Erythroblast (primary cell): ENCODE results near the gene SFXN5.
A peak's percentile ranks its signal among the peaks of the same experiment; 100 is the strongest.
"Not testable (repeated sequence)": the region's sequence is repeated elsewhere in the genome, so short reads cannot be mapped to it uniquely, and the experiment has no call there.

ENCODE experiments used
- DNase-seq, 2 experiments: peaks; one replicate each; lab custom pipeline; 2025; lab: John Stamatoyannopoulos, UW
- GATA1 ChIP-seq: IDR thresholded peaks from 2 replicates; pipeline ENCODE4 v1.6.1; 2011; ENCODE audit warnings: low read depth, mild to moderate bottlenecking, control low read depth, low read length, moderate library complexity
- POLR2A ChIP-seq: IDR thresholded peaks from 2 replicates; pipeline ENCODE4 v1.6.1; 2011; ENCODE audit warnings: mild to moderate bottlenecking, low read length

SFXN5 gene

DNA sequence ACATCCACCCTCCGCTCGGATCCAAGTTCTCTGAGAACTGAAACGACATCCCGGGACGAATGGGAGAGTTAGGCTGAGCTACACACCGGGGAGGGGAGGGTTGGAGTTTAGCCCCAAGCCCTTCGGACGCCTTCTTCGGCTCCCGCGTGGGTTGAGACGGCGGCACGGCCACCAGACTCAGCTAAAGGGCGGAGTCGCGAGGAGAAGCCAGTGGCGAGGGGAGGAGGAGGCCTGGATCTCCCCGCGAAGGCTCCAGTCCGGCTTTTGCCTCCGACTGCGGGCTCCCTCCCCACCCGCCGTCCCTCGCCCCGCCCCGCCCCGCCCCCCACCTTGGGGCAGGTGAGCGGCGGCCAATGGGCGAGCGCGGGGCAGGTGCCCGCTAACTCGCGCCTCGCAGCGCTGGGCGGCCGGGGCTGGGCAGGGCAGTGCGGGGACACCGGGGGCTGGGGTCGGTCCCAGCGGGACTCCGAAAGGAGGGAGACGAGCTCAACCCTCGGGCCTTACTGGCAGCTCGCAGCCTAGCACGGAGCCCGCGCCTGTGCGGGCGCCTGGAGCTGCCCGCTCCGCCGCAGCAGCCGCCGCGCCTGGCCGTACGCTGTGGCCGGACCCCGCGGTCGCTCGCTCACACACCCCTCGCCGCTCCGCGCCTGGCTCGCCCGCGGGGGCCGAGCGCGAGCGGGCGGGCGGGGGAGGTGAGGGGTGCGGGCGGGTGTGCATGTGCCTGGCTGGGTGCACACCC is 154.2 kb downstream of the SFXN5 start, which contains the start of gene EMX1:
Gene EMX1 (plus strand): TSS at position 382 of the 739 bp plus-strand sequence. CDS start 334 bp downstream, at position 716.
- peak in 1 of 2 experiments; percentile 12 for DNase-seq

GRCh38 chr2:72916743-72917137 is 154.8 kb downstream of the SFXN5 start:
- DNase-seq = no peak
- TF ChIP-seq GATA1 (no peak), POLR2A (no peak)

More for the DNA sequence above, 154.2 kb downstream of the SFXN5 start, which contains the start of gene EMX1:
- TF ChIP-seq POLR2A (no peak), GATA1 (no peak)

- TF ChIP-seq POLR2A (no peak), GATA1 (no peak)
- peak in 1 of 2 experiments; percentile 24 for DNase-seq
Observed at GRCh38 chr2:72915907-72916742, 155.4 kb downstream of the SFXN5 start.

DNA sequence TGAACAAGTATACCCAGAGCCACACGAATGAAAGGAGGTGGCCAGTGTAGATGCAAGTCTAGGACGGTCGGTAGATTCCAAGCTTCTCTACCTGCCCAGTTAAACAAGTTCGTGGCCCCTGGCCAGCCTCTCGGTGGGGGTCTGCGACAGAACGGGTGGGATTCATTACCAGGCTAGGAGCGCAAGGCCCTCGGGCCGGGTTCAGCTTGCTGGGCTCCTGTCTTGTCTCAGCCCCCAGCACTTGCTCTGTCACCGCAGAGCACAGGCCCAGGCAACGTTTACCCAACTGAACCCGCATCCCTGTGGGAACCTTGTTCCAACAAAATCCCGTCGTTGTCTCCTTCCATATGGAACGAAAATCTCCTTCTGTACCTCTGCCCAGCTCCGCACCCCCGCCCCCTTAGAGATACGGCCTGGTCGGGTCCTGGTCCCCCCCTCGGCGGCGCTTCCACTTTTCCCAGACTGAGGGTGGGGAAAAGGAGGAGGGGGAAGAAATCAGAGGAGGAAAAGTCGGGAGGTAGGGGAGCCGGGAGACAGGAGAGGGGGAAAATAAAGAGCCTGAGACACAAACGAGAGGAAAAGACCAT is 156.1 kb downstream of the SFXN5 start:
- DNase-seq = no peak
- no peak for TF ChIP-seq POLR2A
- no peak for TF ChIP-seq GATA1

DNA sequence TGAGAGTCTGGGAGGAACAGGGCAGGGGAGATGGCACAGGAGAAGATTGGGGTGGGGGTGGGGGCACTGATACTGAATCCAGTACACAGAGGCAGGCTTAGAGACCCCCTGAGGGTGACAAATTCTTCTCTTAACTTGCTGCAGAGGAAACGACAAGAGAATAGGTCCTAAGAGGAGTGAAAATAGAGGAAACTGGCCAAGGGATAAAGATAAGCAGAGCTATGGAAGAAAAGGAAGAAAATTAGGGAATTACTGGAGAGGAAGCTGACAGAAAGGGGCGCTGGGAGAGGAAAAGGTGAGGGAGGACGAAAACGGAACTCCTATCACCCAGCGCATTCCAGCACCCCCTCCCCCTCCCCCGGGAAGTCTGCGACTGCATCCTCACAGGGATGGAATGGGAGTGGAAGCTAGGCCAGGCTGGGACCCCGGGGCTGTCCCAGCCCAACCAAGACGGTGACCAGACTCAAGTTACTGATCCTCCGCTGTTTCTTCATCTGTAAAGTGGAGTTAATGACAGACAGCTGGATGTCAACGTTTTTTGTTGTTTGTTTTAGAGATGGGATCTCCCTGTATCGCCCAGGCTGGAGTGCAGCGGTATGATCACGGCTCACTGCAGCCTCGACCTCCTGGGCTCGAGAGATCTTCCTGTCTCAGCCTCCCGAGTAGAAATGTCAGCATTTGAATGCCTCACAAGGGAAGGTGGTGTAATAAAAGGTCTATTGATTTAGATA is 156.8 kb downstream of the SFXN5 start:
- DNase-seq = no peak
- TF ChIP-seq GATA1 = no peak
- TF ChIP-seq POLR2A = no peak

DNA sequence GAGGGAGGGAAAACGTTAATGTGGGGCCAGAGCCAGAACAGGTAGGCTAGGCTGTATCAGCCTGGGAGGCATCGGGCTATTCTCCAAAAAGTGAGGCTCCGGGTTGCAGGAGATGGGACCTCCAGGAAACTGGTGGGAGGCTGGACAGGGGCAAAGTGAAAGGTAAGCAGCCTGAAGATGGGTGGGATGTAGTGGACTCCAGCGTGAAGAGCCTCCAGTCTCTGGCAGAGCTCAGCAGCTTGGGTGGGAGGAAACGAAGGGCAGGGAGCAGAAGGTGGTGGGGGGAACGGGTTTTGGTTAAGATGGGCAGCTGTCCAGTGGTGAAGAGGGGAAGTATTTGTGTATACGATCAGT is 157.3 kb downstream of the SFXN5 start:
- no peak for TF ChIP-seq POLR2A
- TF ChIP-seq GATA1 = no peak
- DNase-seq = no peak

GRCh38 chr2:72913486-72914205 is 157.9 kb downstream of the SFXN5 start:
- no peak for DNase-seq
- TF ChIP-seq POLR2A = no peak
- TF ChIP-seq GATA1 = no peak

- no peak for DNase-seq
- no peak for TF ChIP-seq POLR2A
- no peak for TF ChIP-seq GATA1
Observed at GRCh38 chr2:72911256-72911655, 160.3 kb downstream of the SFXN5 start.

DNA sequence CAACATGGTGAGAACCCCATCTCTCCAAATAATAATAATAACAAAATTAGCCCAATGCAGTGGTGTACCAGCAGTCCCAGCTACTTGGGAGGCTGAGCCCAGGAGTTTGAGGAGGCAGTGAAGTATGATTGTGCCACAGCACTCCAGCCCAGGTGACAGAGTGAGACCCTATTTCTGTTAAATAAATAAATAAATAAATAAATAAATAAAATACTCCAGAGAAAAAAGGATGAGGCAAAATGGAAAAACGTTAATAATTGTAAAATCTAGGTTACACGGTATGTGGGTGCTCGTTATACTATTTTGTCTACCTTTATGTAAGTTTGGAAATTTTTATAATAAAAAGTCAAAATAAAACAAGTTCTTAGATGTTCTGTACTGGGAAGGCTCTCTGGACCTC is 162.8 kb downstream of the SFXN5 start:
- TF ChIP-seq POLR2A (no peak), GATA1 (no peak)
- no peak for DNase-seq

GRCh38 chr2:72907369-72907768 is 164.1 kb downstream of the SFXN5 start:
- DNase-seq = not testable (repeated sequence)

GRCh38 chr2:72901426-72901825 is 170.1 kb downstream of the SFXN5 start:
- TF ChIP-seq GATA1 = no peak
- no peak for TF ChIP-seq POLR2A

DNA sequence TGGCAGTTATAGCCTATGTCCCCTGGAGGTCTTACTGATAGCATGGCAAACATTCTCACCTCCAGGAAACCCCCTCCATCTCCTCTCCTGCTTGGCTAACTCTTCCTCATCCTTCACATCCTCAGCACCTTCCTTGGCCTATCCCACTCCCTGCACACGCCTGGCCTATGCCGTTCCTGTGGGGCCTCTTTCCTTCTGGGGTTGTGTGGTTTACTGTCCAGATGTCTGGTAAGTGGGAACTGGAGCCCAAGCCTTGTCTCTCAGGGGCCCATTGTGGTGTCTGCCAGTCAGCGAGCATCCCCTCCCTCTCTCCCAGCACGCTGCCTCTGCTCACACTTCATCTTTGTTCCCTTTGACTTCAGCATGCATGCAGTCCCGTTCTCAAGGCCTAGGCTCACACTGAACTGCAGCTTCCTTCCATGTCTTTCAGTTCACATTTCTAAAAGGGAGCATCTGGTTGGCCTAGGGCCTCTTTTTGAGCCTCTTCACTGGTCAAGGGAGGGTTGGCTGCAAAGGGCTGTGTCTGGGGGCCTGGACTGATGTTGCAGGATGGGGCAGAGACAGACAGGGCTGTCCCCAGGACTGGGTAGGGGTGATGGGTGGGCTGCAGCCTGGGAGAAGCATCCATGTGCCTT is 171.2 kb downstream of the SFXN5 start:
- DNase-seq = no peak
- TF ChIP-seq POLR2A = no peak
- no peak for TF ChIP-seq GATA1

More at GRCh38 chr2:72901426-72901825, 170.1 kb downstream of the SFXN5 start:
- peak in 1 of 2 experiments; percentile 18 for DNase-seq

DNA sequence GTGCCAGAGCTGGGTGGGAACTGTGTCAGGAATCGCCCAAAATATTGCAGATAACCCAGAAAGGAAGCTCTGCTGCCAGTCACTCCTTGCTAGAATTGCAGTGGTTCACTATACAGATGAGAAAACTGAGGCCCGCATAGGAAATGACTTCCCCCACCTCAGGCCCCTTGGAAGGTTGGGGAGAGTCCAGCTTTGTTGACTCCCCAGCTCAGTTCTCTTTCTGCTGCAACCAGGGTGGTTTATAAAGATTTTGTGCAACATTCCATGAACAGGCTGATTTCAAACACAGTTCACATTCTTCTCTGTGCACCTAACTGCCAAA is 173.0 kb downstream of the SFXN5 start:
- no peak for DNase-seq
- TF ChIP-seq POLR2A (no peak), GATA1 (no peak)
